GM12864 (cell line): ENCODE data around the gene BAHCC1.
A peak's percentile ranks its signal among the peaks of the same experiment; 100 is the strongest.

Source experiments
- DNase-seq: peaks from one replicate; pipeline ENCODE4 v3.0.0-alpha.2; 2011; ENCODE audit warnings: low read depth
- H3K4me3 ChIP-seq: 2 replicates; pipeline ENCODE4 v1.5.1; 2011; ENCODE audit warnings: mild to moderate bottlenecking, low read depth, low read length, control low read depth
- CTCF ChIP-seq: IDR thresholded peaks from 2 replicates; pipeline ENCODE4 v1.5.1; 2011; ENCODE audit warnings: low read depth, mild to moderate bottlenecking, moderate library complexity, low read length, control low read depth, inconsistent platforms; ENCODE audit errors: missing control alignments

BAHCC1 gene

DNA sequence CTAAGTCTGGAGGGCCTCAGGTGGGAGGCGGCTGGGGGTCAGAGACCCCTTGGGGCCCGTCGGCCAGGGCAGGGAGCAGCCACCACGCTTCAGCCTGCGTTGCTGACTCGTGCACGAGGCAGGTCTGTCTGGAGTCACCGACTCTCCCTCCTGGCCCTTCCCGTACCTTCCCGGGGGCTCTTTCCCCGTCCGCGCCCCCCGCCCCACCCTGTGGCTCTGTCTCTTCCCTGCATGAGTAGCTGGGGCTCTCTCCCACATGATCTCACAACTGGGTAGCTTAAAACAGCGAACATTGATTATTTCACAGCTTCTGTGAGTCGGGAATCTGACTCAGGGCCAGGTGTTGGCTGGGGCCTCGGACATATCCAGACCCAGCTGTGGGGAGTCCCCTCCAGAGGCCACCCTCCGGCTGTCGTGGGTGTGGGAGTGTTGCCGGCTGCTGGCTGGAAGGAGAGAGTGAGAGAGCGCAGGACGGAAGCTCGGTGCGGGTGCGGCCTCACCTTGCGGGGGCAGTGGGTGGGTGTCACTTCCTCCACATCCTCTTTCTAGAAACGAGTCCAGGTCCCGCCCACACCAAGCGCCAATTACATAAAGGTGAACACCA, 17.3 kb downstream of the BAHCC1 start:
- no peak for TF ChIP-seq CTCF
- DNase-seq: peak; percentile 16
- no peak overlapping the region for H3K4me3 ChIP-seq

- H3K4me3 ChIP-seq: no peak overlapping the region
- no peak for TF ChIP-seq CTCF
- DNase-seq: no peak
Observed at GRCh38 chr17:81413497-81414135, 18.4 kb downstream of the BAHCC1 start.

DNA sequence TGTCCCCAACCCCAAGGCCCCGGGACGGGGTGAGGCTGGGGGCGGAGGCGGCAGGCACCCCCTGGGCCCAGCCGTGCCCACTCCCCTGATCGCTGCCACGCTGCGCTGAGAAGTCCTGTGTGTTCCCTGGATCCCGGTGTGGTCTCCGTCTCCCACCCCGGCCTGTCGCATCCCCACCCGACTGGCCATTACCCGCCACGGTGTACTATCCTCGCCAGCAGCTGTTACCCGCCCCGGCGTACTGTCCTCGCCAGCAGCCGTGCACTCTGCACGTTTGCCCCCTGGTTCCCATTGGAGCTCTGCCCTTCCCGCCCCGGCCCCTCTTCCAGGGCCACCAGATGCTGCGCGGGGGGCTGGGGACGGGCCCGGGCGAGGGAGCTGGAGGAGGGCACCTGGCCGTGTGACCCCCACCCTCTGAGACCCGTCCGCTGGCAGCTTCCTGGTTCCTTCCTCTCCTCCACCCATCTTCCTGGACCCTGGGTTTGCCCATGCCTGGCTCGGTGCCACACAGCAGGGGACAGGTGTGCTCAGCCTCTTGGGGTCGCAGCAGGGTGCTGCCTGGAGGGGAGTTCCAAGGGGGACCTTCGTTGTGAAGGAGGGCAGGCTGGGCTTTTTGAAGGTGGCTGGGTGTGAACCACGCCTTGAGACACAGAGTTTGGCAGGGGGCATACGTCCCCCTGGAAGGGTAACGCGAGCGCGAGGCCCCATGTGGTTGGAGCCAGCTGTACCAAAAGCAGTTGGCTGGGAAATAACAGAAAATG, 19.7 kb downstream of the BAHCC1 start:
- DNase-seq: no peak
- no peak overlapping the region for H3K4me3 ChIP-seq
- no peak for TF ChIP-seq CTCF

DNA sequence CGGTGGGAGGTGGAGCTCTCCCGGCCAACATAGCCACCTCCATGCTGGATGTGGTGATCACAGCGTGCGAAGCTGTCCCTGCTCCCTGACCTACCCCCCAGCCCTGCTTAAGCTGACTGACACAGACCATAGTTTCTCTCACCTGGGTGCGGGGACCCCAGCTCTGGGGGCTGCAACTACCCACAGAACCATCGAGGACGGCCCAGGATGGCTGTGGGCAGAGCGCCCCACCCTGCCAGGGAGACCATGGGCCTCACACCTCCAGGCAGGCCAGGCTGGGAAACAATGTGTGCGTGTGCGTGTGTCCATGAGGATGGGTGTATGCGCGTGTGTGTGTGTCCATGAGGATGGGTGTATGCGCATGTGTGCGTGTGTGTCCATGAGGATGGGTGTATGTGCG, 20.4 kb downstream of the BAHCC1 start:
- H3K4me3 ChIP-seq: no peak overlapping the region
- no peak for TF ChIP-seq CTCF
- no peak for DNase-seq

DNA sequence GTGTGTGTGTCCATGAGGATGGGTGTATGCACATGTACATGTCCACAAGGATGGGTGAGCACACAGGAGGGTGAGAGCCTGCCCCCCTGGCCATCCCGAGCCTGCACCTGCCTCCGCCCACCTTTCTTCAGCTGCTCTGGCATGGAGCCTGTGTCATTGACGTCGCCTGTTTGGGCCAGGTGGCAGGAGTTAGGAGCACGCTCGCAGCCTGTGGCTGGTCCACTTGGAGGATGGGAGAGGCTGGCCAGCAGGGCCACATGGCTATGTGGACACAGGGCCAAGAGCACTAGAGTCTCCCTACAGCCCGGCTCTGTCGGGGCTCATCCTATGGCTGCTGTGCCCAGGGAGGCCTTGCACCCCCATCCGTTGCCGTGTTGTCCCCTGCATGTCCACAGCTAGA, 21.4 kb downstream of the BAHCC1 start:
- DNase-seq: no peak
- no peak overlapping the region for H3K4me3 ChIP-seq
- TF ChIP-seq CTCF: no peak

GRCh38 chr17:81417049-81417878, 22.0 kb downstream of the BAHCC1 start:
- no peak overlapping the region for H3K4me3 ChIP-seq
- no peak for DNase-seq
- no peak for TF ChIP-seq CTCF
